CD14-positive monocyte (primary cell): Measurements from ENCODE around the gene ARL13A. TPM values are rescaled to one million over a fixed set of nuclear protein-coding genes. Genes with fewer than 3 reads are reported as not detected.

Experiments
- DNase-seq, 3 donors: peaks; one replicate each; pipeline ENCODE4 v3.0.0-alpha.2; 2011 to 2022
- H2AFZ ChIP-seq: 2 replicates; pipeline ENCODE4 v1.6.0; 2012; ENCODE audit warnings: mild to moderate bottlenecking, low read depth, low read length, inconsistent platforms; ENCODE audit not compliant: insufficient read depth, poor library complexity, severe bottlenecking
- H3K27ac ChIP-seq, 2 donors: 1 replicate in 1 of 2; 2 replicates in 1 of 2; pipeline ENCODE4 v1.5.1; 2012 to 2013; ENCODE audit warnings: low read length in 2 of 2, control low read depth in 1 of 2, inconsistent platforms in 1 of 2, low read depth in 1 of 2, mild to moderate bottlenecking in 1 of 2
- H3K27me3 ChIP-seq, 2 donors: one replicate each; pipeline versions ENCODE4 v1.6.0 to v1.6.1; 2011 to 2013; ENCODE audit warnings: low read length in 2 of 2; ENCODE audit not compliant: control insufficient read depth in 2 of 2, insufficient read depth in 2 of 2
- H3K36me3 ChIP-seq, 2 donors: replicated peaks in 1 of 2; 1 replicate in 1 of 2; 2 replicates in 1 of 2; pipeline versions ENCODE4 v1.5.1 to v1.6.1; 2012 to 2013; ENCODE audit warnings: low read length in 2 of 2, control low read depth in 1 of 2, inconsistent platforms in 1 of 2, mild to moderate bottlenecking in 1 of 2; ENCODE audit not compliant: insufficient read depth in 2 of 2, control insufficient read depth in 1 of 2
- H3K4me1 ChIP-seq, 2 donors: 1 replicate in 1 of 2; 2 replicates in 1 of 2; pipeline versions ENCODE4 v1.5.1 to v1.6.1; 2012 to 2013; ENCODE audit warnings: low read length in 2 of 2, control low read depth in 1 of 2, inconsistent platforms in 1 of 2, mild to moderate bottlenecking in 1 of 2, moderate library complexity in 1 of 2; ENCODE audit not compliant: insufficient read depth in 2 of 2, control insufficient read depth in 1 of 2
- H3K4me2 ChIP-seq: replicated peaks from 2 replicates; pipeline ENCODE3; 2012; ENCODE audit warnings: low read length, moderate library complexity, mild to moderate bottlenecking; ENCODE audit not compliant: poor library complexity, severe bottlenecking; ENCODE audit errors: extremely low read depth
- H3K4me3 ChIP-seq, 3 experiments: fragments of 200-600 bp in 1 of 3; sonication (generic) in 1 of 3; replicated peaks in 1 of 3; 1 replicate in 2 of 3; 2 replicates in 1 of 3; pipeline ENCODE4 v1.5.1; 2011 to 2013; ENCODE audit warnings: low read length in 3 of 3, mild to moderate bottlenecking in 3 of 3, control low read depth in 2 of 3, low read depth in 2 of 3, inconsistent platforms in 1 of 3, moderate library complexity in 1 of 3
- H3K79me2 ChIP-seq: 2 replicates; pipeline ENCODE4 v1.6.0; 2012; ENCODE audit warnings: mild to moderate bottlenecking, control low read depth, inconsistent platforms, low read length, moderate library complexity; ENCODE audit not compliant: insufficient read depth
- H3K9ac ChIP-seq: 2 replicates; pipeline ENCODE4 v1.6.0; 2017; ENCODE audit warnings: low read length, mild to moderate bottlenecking; ENCODE audit not compliant: insufficient read depth, poor library complexity, severe bottlenecking
- H3K9me3 ChIP-seq, 2 donors: replicated peaks in 1 of 2; 1 replicate in 1 of 2; 2 replicates in 1 of 2; pipeline versions ENCODE4 v1.5.1 to v1.6.1; 2012 to 2013; ENCODE audit warnings: low read length in 2 of 2, control low read depth in 1 of 2; ENCODE audit not compliant: control insufficient read depth in 1 of 2, insufficient read depth in 1 of 2
- H4K20me1 ChIP-seq: 2 replicates; pipeline ENCODE4 v1.6.0; 2012; ENCODE audit warnings: mild to moderate bottlenecking, low read length, control low read depth, moderate library complexity; ENCODE audit not compliant: insufficient read depth
- H3K27ac Mint-ChIP-seq, 7 donors: one replicate each; pipeline ENCODE4 v1.8.0; 2020; ENCODE audit warnings: mild to moderate bottlenecking in 7 of 7, mixed read lengths in 7 of 7, moderate library complexity in 6 of 7, inconsistent platforms in 2 of 7
- H3K27me3 Mint-ChIP-seq, 3 donors: one replicate each; pipeline ENCODE4 v1.8.0; 2021 to 2022; ENCODE audit warnings: low read depth in 3 of 3, mild to moderate bottlenecking in 3 of 3, mixed read lengths in 3 of 3, moderate library complexity in 3 of 3, inconsistent platforms in 1 of 3
- H3K36me3 Mint-ChIP-seq, 2 donors: one replicate each; pipeline ENCODE4 v1.8.0; 2020; ENCODE audit warnings: mixed read lengths in 2 of 2, inconsistent platforms in 1 of 2, mild to moderate bottlenecking in 1 of 2
- H3K4me1 Mint-ChIP-seq: one replicate; pipeline ENCODE4 v1.8.0; 2020; ENCODE audit warnings: mild to moderate bottlenecking, mixed read lengths
- H3K4me3 Mint-ChIP-seq, 2 donors: one replicate each; pipeline ENCODE4 v1.8.0; 2020; ENCODE audit warnings: mild to moderate bottlenecking in 2 of 2, mixed read lengths in 2 of 2, moderate library complexity in 1 of 2
- H3K9me3 Mint-ChIP-seq, 7 donors: one replicate each; pipeline ENCODE4 v1.8.0; 2020 to 2022; ENCODE audit warnings: mixed read lengths in 7 of 7, mild to moderate bottlenecking in 6 of 7, moderate library complexity in 6 of 7, inconsistent platforms in 2 of 7
- CTCF ChIP-seq: fragments of 200-600 bp; IDR thresholded peaks from one replicate; pipeline ENCODE4 v1.8.0; 2022; ENCODE audit warnings: antibody characterized with exemption, mild to moderate bottlenecking
- WGBS: methylation state at CpG from one replicate; pipeline ENCODE4 v1.1.5; 2013; ENCODE audit warnings: missing lambda C conversion rate; ENCODE audit not compliant: insufficient coverage; 5-methylcytosine and 5-hydroxymethylcytosine counted together
- intact Hi-C, 2 donors: fragments of 100-400 bp; cut with micrococcal nuclease; formaldehyde crosslinking; loops; one replicate each; pipeline versions ENCODE4 v1.15.0 to v1.15.1; 2023
- polyA plus RNA-seq, 3 donors: library from polyadenylated mRNA; depleted of rRNA in 1 of 3; unstranded in 2 of 3; stranded (reverse) in 1 of 3; fragments of 300-500 nt in 2 of 3; fragments of >200 nt in 1 of 3; fragmentation: Illumina TruSeq in 2 of 3; gene quantifications; 1 replicate in 2 of 3; 2 replicates in 1 of 3; pipeline ENCODE4 v1.2.3, GENCODE V29; 2012 to 2021

Gene ARL13A
- polyA plus RNA-seq, 3 donors, result not detected

- H3K36me3 ChIP-seq, result no peaks in the 10 kb centered on the region
- no peaks in the 10 kb centered on the region for H3K36me3 Mint-ChIP-seq
- no peak overlapping the region for H3K27ac ChIP-seq
- no peaks in the 10 kb centered on the region for H3K79me2 ChIP-seq
- no peaks in the 10 kb centered on the region for H3K4me1 Mint-ChIP-seq
- WGBS, result no CpG with 5 or more reads among the region's 19 CpGs
- H3K27me3 ChIP-seq, result no peaks in the 10 kb centered on the region
- intact Hi-C loops, result no loop called here
- no peak overlapping the region for H3K9ac ChIP-seq
- TF ChIP-seq CTCF, result no peak
- H3K9me3 Mint-ChIP-seq, result peaks cover 0 to 4% (median 1%) of the 10 kb centered on the region in 7 donors
- no peak overlapping the region for H3K4me3 ChIP-seq
- no peaks in the 10 kb centered on the region for H4K20me1 ChIP-seq
- H3K27ac Mint-ChIP-seq, result no peak overlapping the region
- no peaks in the 10 kb centered on the region for H3K27me3 Mint-ChIP-seq
- H2AFZ ChIP-seq, result no peak overlapping the region
- H3K4me1 ChIP-seq, result no peaks in the 10 kb centered on the region
- no peak overlapping the region for H3K4me3 Mint-ChIP-seq
- H3K4me2 ChIP-seq, result no peak overlapping the region
- no peaks in the 10 kb centered on the region for H3K9me3 ChIP-seq
- DNase-seq, result no peak
Measured at GRCh38 chrX:100973411-100973810, 3.9 kb downstream of the ARL13A start.

- Histone ChIP-seq H4K20me1 (no peaks in the 10 kb centered on the region), H3K4me2 (no peak overlapping the region), H2AFZ (no peak overlapping the region), H3K27me3 (no peaks in the 10 kb centered on the region), H3K27ac (no peak overlapping the region), H3K9ac (no peak overlapping the region), H3K4me1 (no peaks in the 10 kb centered on the region), H3K4me3 (no peak overlapping the region), H3K9me3 (no peaks in the 10 kb centered on the region), H3K79me2 (no peaks in the 10 kb centered on the region), H3K36me3 (no peaks in the 10 kb centered on the region)
- no CpG with 5 or more reads among the region's 3 CpGs for WGBS
- no peaks in the 10 kb centered on the region for H3K27me3 Mint-ChIP-seq
- H3K36me3 Mint-ChIP-seq, result no peaks in the 10 kb centered on the region
- DNase-seq, result no peak
- no peak for TF ChIP-seq CTCF
- peaks cover 0 to 6% (median 2%) of the 10 kb centered on the region in 7 donors for H3K9me3 Mint-ChIP-seq
- no peak overlapping the region for H3K4me3 Mint-ChIP-seq
- H3K4me1 Mint-ChIP-seq, result no peaks in the 10 kb centered on the region
- intact Hi-C loops, result no loop called here
- no peak overlapping the region for H3K27ac Mint-ChIP-seq
Measured at GRCh38 chrX:100975212-100975611, 5.7 kb downstream of the ARL13A start.
